Thyroid gland (tissue), 4 donors: ENCODE results near the gene PTPRN2. TPM values are rescaled to one million over a fixed set of nuclear protein-coding genes. Genes with fewer than 3 reads are reported as not detected.

Experiments
- DNase-seq, 2 donors: peaks; one replicate each; pipeline ENCODE4 v3.0.0-alpha.2; 2019
- H3K27ac ChIP-seq, 3 donors: fragments of 200-600 bp; sonication (generic); 1 replicate in 2 of 3; 2 replicates in 1 of 3; pipeline ENCODE4 v1.5.1; 2016 to 2019; ENCODE audit warnings: mild to moderate bottlenecking in 1 of 3, moderate library complexity in 1 of 3
- H3K27me3 ChIP-seq: fragments of 200-600 bp; sonication (generic); one replicate; pipeline ENCODE4 v1.5.1; 2019
- H3K36me3 ChIP-seq, 2 donors: fragments of 200-600 bp; sonication (generic); one replicate each; pipeline ENCODE4 v1.5.1; 2016 to 2019
- H3K4me1 ChIP-seq, 2 donors: fragments of 200-600 bp; sonication (generic); one replicate each; pipeline ENCODE4 v1.5.1; 2017 to 2019
- H3K4me3 ChIP-seq, 3 donors: fragments of 200-600 bp; sonication (generic); replicated peaks in 1 of 3; 1 replicate in 2 of 3; 2 replicates in 1 of 3; pipeline ENCODE4 v1.5.1; 2016; ENCODE audit warnings: mild to moderate bottlenecking in 1 of 3
- H3K9me3 ChIP-seq: fragments of 200-600 bp; sonication (generic); one replicate; pipeline ENCODE4 v1.5.1; 2017
- CTCF ChIP-seq, 6 experiments: fragments of 200-600 bp in 3 of 6; fragments of 450-650 bp in 3 of 6; sonication (generic) in 3 of 6; IDR thresholded peaks; one replicate each; pipeline ENCODE4 v1.5.1; 2016 to 2019; ENCODE audit warnings: antibody characterized with exemption in 6 of 6, mild to moderate bottlenecking in 2 of 6, inconsistent platforms in 1 of 6, moderate library complexity in 1 of 6
- POLR2A ChIP-seq, 2 donors: fragments of 450-650 bp; IDR thresholded peaks; one replicate each; pipeline ENCODE4 v1.6.1; 2017; ENCODE audit warnings: antibody characterized with exemption in 2 of 2, mild to moderate bottlenecking in 2 of 2, moderate library complexity in 1 of 2
- WGBS, 2 donors: methylation state at CpG; one replicate each; pipeline ENCODE4 v1.1.5; 2017; 5-methylcytosine and 5-hydroxymethylcytosine counted together
- intact Hi-C: fragments of 100-400 bp; cut with DNase I; formaldehyde crosslinking; loops from one replicate; pipeline ENCODE4 v1.15.1; 2023
- total RNA-seq, 4 donors: library from RNA; depleted of rRNA; stranded (reverse); fragments of >200 nt; gene quantifications; one replicate each; pipeline ENCODE4 v1.2.3, GENCODE V29; 2016

The PTPRN2 gene
- total RNA-seq, 4 donors from 2014 or later = 4.2 to 9.9 (median 7.7) TPM

- DNase-seq = no peak
- Histone ChIP-seq H3K4me3 (no peak overlapping the region), H3K4me1 (peaks cover 0 to 39% of the 10 kb centered on the region in 2 donors), H3K27ac (no peak overlapping the region), H3K9me3 (no peaks in the 10 kb centered on the region), H3K36me3 (no peaks in the 10 kb centered on the region), H3K27me3 (peaks cover 26% of the 10 kb centered on the region)
- intact Hi-C loops = no loop called here
- 10 to 12% methylated on average over 16 to 29 of the region's 77 CpGs for WGBS, 2 donors
- no peak for TF ChIP-seq CTCF (IDR thresholded peaks at IDR 0.05)
- no peak for TF ChIP-seq POLR2A (IDR thresholded peaks at IDR 0.05)
Observed at GRCh38 chr7:157685430-157686284, 902.0 kb downstream of the PTPRN2 start.

- H3K4me3 ChIP-seq = no peak overlapping the region
Observed at GRCh38 chr7:157684909-157685429, 902.7 kb downstream of the PTPRN2 start.

GRCh38 chr7:157684157-157684908, 903.3 kb downstream of the PTPRN2 start:
- no peak for TF ChIP-seq POLR2A (IDR thresholded peaks at IDR 0.05)
- TF ChIP-seq CTCF (IDR thresholded peaks at IDR 0.05) = no peak
- WGBS, 2 donors = 2 to 3% methylated on average over 21 to 37 of the region's 74 CpGs
- intact Hi-C loops = no loop called here
- Histone ChIP-seq H3K27me3 (peaks cover 21% of the 10 kb centered on the region), H3K4me3 (no peak overlapping the region), H3K36me3 (no peaks in the 10 kb centered on the region), H3K27ac (no peak overlapping the region), H3K9me3 (no peaks in the 10 kb centered on the region), H3K4me1 (peaks cover 0 to 30% of the 10 kb centered on the region in 2 donors)
- no peak for DNase-seq

More at GRCh38 chr7:157684909-157685429, 902.7 kb downstream of the PTPRN2 start:
- H3K4me1 ChIP-seq = peaks cover 0 to 36% of the 10 kb centered on the region in 2 donors
- WGBS, 2 donors = 13% methylated on average over 6 of the region's 72 CpGs; no CpG with 5 or more reads in 1 of the 2 donors
- H3K9me3 ChIP-seq = no peaks in the 10 kb centered on the region
- no peak overlapping the region for H3K27ac ChIP-seq
- no peaks in the 10 kb centered on the region for H3K36me3 ChIP-seq
- H3K27me3 ChIP-seq = peaks cover 26% of the 10 kb centered on the region
- intact Hi-C loops = no loop called here
- DNase-seq = no peak
- TF ChIP-seq POLR2A (IDR thresholded peaks at IDR 0.05) = no peak
- no peak for TF ChIP-seq CTCF (IDR thresholded peaks at IDR 0.05)

GRCh38 chr7:157683747-157684156, 903.9 kb downstream of the PTPRN2 start:
- intact Hi-C loops = no loop called here
- Histone ChIP-seq H3K9me3 (no peaks in the 10 kb centered on the region), H3K27ac (no peak overlapping the region), H3K27me3 (peaks cover 20% of the 10 kb centered on the region), H3K4me1 (peaks cover 0 to 24% of the 10 kb centered on the region in 2 donors), H3K4me3 (no peak overlapping the region), H3K36me3 (no peaks in the 10 kb centered on the region)
- no peak for DNase-seq
- WGBS, 2 donors = 15 to 17% methylated on average over 20 of the region's 20 CpGs
- no peak for TF ChIP-seq CTCF (IDR thresholded peaks at IDR 0.05)
- TF ChIP-seq POLR2A (IDR thresholded peaks at IDR 0.05) = no peak
